SW480 (cell line): ENCODE measurements around the gene OVCA2.

Source experiments
- DNase-seq: peaks from one replicate; pipeline ENCODE4 v3.0.0-alpha.2; 2016; ENCODE audit warnings: low spot score

OVCA2 gene

DNA sequence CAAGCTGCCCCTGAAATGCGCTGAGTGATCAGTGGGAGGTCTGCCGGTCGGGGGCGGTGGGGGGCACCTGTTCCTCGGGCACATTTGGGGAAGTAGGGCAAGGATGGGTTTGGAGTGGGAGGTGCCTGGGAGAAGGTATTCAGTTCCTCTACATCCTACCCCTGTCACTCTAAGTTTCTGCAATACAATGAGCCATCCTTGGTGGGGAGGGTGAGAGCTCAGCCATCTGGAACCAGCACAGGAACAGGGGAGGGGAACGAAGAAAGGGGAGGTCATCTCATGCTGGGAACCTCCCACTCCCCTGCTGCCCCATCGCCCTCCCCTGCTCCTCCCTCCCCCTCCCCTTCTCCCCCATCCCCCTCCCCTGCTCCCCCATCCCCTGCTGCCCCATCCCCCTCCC is 7.7 kb upstream of the OVCA2 start:
- DNase-seq, result no peak

DNA sequence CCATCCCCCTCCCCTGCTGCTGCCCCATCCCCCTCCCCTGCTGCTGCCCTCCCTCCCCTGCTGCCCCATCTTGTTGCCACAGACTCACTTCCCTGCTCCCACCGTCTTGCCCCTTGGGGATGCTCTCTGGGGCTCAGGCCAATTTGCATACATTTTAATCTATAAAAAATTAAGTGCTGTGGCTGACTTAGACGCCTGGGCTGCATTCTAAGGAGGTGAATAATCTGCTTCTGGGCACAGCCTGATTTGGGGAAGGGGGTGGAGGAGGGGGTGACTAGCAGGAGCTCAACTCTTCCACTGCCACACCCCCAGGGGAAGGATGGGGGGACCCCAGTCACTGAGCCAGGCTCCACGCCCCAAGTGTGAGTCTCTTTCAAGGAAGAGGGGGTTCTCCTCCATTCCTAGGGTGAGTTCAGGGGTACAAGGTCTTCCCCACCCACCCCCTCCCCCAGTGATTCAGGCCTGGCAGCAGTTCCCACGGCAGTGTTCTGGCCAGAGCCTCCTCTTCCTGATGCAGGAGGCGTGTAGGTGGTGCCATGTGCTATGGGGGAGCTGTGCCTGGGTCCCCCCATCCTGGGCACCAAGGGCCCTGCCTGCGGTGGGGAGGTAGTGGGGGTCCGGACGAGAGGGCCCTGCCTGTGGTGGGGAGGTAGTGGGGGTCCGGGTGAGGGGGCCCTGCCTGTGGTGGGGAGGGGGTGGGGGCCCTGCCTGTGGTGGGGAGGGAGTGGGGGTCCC is 6.8 kb upstream of the OVCA2 start:
- no peak for DNase-seq

DNA sequence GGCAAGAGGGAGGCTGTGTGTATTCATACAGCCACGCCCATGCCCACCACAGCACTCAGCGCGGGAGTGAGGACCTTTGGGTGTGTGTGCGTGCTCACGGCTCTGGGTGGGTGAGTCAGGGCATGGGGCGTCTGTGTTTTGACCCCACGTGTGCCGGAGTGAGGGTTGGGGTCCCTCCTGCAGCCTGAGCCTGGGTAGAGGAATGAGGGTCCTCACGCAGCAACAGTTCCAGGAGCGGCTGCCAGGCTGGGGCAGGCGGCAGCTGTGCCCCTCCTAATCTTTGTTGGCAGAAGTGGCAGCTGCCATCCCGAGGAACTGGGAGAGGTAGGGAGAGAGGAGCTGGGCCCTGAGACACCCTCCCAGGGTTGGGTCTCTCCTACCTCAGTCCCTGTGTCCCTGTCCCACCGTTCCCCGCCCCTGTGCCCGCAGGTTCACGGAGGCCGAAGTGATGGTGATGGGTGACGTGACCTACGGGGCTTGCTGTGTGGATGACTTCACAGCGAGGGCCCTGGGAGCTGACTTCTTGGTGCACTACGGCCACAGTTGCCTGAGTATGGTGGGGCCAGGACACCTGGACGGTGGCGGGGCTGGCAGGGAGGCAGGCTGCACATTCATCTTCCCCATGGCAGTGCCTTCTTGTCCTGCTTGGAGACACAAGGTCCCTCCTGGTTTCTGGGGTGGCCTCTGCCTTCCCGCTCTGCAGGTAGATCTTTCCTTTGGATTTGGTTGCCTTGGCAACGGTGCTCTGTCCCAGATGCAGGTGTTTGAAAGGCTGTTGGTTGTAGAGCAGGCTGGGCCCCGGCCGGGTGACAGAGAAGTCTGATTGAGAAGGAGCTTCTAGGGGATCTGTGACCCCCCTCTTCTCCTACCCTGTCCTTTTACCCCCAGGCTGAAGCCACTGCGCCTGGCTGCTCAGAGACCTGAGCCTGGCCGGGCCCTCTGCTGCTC is 6.0 kb upstream of the OVCA2 start:
- no peak for DNase-seq

DNA sequence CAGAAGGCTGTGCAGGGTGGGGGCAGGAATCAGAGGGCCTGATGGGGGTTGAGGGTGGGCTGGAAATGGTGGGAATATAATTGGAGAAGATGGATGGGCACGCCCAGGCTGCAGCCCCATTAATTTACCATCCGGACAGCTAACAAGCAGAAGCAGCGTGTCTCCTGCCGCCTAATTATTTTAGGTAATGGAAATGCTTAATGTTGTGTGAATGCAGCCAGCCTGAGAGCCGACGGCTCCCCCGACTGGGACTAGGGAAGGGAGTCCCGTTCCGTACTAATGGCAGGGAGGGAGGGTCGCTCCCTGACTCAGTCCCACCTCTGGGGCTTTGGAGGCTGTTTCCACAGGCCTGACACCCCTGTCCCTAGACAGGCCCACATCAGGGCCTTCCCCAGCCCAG is 4.7 kb upstream of the OVCA2 start:
- DNase-seq, result no peak

DNA sequence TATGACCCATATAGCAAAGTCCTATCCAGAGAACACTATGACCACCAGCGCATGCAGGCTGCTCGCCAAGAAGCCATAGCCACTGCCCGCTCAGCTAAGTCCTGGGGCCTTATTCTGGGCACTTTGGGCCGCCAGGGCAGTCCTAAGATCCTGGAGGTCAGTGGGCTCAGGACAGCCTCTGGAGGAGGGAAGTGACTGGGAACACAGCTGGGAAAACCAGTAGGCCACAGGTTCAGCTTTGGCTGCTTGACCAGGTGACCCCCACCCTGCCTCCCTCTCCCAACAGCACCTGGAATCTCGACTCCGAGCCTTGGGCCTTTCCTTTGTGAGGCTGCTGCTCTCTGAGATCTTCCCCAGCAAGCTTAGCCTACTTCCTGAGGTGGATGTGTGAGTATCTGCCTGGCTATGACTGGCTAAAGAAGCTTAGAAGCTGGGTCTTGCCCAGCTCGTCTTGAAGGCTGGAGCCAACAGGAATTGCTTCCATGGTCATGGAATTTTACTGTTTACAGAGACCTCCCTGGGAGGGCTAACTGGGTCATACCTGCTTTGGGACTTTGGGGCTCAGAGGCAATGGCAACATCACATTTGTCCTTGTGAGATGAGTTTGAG is 1.5 kb upstream of the OVCA2 start:
- DNase-seq, result no peak

DNA sequence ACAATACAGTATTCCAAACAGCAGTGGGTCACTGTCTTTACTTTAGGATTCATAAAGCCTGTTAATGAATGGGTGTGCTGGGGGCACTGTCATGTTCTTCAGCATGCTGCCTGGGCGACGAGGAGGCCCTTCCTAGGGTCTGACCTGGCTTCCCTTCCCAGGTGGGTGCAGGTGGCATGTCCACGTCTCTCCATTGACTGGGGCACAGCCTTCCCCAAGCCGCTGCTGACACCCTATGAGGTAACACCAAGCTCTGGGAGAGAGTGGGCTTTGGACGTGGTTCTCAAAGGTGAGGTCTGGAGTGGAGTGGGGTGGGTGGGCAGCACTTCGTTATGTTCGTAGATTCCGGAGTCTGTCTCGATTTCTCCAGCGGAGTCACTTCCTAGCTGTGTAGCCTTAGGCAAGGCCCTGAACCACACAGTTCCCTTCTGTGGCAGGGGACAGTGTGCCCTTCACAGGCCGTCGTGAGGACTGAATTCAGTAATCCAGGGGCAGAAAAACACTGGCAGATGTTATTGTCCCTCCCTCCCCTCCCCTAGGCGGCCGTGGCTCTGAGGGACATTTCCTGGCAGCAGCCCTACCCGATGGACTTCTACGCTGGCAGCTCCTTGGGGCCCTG is 771 bp upstream of the OVCA2 start:
- DNase-seq, result no peak

DNA sequence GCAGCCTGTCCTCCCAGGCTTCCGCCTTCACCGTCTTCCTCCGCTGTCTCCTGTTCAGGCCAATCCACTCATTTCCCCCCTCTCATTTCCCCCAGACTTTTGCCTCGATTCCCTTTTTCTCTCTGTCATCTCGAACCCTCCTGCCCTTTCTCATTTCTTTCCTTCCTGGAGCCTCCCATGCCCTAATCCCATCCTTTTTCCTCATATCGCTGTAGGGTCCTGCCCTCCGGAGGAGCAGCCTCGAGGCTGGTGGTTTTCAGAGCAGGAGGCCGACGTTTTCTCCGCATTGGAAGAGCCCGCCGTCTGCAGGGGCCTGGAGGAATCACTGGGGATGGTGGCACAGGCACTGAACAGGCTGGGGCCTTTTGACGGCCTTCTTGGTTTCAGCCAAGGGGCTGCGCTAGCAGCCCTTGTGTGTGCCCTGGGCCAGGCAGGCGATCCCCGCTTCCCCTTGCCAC is 597 bp downstream of the OVCA2 start:
- peak; percentile 44 for DNase-seq

DNA sequence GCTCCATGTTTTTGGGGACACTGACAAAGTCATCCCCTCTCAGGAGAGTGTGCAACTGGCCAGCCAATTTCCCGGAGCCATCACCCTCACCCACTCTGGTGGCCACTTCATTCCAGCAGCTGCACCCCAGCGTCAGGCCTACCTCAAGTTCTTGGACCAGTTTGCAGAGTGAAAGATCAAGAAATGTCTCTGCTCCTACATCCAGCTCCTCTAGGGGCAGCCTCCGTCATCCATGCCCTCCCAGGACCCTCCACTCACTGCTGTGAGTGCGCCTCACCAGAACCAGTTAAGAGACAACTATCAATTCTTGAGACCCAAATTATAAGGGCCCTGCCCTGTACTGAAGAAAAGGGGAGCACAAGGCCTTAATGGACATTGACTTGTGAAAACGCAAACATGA is 1.1 kb downstream of the OVCA2 start:
- no peak for DNase-seq

DNA sequence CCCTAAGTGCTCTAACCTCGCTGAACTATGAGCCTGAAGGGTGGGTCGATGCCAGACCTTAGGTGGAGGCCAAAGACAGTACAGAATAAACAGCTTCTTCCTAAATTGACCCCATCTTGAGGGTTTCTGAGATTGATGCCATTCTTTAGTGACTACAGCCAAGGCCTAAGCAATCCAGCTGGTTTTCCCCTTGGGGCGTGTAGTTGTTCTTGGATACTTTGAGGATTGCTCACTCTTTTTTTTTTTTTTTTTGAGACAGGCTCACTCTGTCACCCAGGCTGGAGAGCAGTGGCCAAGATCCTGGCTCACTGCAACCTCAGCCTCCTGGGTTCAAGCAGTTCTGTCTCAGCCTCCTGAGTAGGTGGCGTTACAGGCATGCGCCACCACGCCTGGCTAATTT is 2.0 kb downstream of the OVCA2 start:
- no peak for DNase-seq

DNA sequence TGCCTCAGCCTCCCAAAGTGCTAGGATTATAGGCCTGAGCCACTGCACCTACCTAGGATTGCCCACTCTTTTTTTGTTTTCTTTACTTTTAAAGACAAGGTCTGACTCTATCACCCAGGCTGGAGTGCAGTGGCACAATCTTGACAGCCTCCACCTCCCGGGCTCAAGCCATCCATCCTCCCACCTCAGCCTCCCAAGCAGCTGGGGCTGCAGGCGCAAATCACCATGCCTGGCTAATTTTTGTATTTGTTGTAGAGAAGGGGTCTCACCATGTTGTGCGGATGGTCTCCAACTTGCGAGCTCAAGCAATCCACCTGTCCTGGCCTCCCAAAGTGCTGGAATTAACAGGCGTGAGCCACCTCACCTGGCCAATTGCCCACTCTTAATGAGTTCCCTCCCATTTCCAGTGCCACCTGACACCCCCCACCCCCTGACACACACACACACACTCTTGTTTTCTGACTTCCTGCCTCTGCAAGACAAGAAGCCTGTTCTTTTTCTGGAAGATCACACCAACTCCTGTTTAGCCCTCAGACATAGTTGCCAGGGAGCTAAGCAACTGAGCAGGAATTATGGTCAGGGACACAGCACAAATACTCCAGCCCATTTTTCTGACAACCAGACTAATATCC is 2.6 kb downstream of the OVCA2 start:
- DNase-seq, result no peak

DNA sequence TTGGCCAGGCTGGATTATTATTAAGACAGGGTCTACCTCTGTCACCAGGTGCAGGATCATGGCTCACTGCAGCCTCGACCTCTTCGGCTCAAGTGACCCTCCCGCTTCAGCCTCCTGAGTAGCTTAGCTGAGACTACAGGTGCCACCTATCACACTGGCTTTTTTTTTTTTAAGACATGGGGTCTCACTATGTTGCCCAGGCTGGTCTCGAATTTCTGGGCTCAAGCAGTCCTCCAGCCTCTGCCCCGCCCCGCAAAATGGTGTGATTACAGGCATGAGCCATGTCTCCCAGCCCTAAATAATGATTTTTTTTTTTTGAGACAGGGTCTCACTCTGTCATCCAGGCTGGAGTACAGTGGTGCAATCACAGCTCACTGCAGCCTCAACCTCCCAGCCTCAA is 5.8 kb downstream of the OVCA2 start:
- no peak for DNase-seq

DNA sequence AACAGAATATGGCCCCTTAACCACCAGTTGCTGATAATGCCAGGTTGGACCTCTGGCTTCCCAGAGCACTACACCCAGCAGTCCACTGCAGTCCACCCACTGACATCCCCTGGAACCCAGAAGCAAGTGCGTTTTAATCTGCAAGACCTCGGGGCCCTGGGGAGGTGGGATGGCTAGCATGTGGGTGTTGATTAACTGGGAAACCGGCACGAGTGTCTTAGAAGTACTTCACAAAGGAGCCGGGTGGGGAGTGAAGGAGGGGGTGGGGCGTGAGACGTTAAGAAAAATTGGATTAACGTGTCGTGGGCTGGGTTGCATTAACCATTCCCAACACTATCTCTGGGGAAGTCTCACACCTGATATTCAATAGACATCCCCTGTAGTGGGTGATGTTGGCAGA is 7.0 kb downstream of the OVCA2 start:
- no peak for DNase-seq

DNA sequence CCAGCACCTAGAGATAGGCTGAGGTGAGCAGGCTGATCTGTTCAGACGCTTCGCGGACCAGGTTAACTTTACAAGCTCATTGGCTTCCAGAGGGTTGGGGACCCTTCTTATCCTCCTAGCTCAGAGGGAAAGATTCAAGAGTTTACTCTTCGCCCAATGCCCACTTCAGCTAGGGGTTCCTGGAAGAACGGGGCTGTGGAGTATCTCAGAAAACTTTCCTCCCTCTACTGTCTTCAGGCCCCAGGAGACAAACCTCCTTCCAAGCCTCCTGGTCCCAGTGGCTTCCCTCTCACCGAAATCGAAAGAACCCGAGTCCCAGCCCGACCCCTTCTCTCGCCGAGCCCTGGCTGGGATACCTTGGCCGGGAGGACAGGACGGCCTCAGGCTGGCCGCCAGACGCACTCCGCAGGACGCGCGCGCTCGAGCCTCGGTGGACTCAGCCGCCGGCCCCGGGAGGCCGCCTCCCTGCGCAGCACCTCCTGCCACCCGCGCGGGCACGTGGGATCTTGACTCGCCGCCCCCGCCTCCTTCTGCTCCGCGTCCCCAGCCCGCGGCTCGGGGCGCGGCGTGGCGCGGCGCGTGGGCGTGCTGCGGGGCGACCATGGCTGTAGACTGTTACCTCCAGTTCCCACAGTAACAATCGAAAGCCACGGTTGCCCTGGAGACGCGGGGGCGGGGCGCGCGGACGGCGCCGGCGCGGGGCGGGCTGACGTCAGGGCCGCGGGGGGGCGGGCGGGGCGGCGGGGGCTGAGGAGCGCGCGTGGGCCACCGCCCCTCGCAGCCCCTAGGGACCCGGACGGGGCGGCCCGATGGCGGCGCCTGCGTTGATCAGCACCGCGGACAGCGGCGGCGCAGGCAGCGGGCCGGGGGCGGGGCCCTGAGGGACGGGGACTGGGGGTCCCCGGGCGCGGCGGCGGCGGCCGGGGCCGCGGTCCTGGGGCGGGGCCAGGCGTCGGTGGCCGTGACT is 7.8 kb downstream of the OVCA2 start:
- peak; percentile 77 for DNase-seq

DNA sequence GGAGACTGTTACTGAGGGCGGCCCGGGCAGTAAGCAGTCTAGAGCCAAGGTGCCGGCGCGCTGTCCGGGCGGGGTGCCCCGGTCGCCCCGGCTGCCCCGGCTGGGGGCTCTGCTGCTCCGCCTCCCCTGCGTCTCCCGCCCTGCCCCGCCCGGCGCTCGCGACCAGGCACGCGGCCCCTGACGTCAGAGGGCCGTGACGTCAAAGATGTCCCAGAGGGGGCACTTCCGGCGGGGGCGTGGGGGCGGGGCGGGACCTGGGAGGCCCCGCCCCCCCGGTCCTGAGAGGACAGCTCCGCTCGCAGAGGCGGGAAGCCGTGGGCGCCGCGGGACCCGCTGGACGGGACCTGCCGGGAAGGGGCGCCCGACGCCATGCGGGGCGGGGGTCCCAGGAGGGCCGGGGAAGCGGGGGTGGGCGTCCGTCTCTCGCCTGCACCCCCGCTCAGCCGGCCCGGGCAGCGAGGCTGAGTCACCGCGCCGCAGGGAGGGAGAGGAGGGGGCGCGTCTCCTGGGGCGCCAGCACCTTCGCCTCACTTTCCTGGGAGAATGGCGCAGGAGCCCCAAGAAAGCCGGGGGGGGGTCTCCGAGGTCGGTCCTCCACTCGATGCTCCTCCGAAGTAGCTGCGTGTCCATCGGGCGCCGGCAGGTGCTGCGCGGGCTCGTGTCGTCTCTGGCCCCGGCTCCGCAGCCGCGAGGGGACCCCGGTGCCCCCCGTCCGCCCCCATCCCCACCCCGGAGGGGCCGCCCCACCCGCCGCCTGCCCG is 8.7 kb downstream of the OVCA2 start:
- DNase-seq, result peak; percentile 68

DNA sequence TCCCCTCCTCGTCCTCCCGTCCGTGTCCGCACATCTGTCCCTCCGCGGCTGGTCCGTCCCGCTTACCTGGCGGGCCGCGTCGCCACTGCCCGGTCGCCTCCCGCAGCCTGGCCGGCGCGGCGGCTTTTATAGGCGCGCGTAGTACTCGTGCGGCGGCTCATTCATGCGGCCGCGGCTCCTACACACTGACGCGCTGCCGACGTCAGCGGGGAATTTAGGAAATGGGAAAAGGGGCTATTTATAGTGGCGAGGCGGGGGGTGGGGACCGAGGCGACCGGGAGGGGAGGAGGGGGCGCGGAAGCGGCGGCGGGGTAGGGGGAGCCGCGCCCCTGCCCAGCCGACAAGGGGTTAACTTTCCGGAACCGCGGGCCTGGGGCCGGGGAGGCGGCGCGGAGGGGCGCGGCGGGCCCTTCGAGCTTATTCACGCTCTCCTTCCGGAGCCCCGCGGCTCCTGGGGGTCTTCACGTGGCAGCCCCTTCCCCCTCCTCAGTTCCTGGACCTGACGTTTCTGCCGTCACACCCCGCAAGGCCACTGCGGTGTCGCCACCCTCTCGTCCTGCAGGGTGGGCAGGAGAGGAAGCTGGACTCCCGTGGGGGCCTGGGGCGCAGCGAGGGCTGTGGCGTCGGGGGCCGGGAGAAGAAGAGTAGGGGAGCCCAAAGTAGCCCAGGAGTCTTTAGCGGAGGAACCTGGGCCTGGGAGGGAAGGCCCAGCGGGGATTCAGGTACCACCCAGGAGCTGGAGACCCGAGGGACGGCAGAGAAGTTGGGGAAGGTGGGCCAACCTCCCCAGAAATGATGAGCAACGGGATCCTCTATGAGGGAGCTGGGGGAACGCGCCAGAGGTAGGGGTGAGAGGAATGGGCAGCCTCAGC is 9.5 kb downstream of the OVCA2 start:
- peak; percentile 29 for DNase-seq

DNA sequence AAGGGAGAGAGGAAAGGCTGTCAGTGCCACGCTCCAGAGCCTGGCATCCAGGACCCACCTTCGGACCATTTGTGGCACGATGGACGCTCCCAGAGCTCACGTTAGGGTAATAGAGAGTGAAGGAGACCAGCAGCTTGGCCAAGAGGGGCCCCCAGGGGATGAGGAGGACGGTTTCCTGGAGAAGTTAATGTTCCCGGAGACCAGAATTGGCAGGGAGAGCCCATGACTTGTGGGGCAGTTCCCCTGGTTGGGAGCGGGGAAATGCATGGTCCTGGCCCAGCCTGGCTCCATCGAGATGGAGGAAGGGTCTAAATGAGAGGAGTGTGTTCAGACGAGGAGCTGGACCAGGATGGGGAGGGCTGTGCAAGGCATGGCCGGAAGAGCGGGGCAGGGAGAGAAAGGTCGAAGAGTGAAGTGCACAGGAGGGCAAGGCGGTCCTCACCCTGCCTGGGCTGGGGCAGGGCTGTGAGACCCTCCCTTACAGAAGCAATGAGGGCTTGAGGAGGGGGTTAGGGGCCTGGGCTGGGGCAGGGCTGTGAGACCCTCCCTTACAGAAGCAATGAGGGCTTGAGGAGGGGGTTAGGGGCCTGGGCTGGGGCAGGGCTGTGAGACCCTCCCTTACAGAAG is 10.2 kb downstream of the OVCA2 start:
- DNase-seq, result no peak

DNA sequence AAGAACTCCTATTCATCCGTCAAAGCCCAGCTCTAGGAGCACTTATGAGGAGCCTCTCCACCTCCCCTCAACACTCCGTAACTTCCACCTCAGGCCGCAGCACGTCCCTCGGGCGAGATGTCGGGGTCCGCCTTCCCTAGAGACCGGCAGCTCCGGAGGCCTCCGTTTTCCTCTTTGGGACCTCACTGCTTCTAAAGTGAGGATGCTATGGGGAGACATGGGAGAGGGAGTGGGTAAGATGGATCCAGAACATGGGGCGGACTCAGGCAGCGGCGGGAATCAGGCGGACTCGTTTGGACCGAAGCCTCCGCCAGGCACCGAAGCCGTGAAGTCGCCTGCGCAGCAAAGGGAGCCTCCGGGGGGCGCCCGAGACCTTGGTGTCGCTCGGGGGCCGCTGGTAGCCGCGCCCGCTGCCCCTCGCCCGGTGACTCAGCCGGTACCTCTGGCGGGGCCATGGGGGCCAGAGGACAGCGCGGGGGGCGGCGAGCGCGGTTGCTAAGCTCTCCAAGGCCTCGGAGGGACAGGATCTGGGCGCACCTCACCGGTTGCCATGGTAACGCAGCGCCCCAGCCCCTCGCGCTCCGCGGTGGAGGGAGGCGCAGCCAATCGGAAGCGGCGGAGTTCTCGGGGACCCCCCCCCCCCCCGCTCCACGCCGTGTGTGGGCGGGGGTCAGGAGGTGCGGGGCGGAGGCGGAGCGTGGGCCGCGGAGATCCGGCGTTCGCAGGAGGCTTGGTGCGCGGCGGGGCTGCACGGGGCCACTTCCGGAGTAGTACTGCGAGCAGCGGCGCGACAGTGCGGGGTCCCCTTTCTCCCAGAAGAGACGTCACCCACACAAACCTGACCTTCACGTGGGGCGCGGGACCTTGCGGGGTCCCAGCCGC is 11.8 kb downstream of the OVCA2 start:
- DNase-seq, result peak; percentile 62

DNA sequence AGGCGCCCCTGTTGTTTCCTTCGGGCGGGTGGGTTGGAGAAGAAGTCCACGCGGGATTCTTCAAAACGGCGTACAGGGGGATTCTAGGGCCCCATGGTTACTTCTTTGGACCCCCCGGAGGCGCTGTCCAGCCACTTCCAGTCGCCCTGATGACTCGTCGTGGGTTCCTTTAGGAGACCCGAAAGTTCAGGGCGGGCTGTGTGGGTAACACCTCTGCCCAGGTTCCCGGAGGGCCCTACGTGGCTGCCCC is 12.4 kb downstream of the OVCA2 start:
- no peak for DNase-seq
